HepG2 (cell line): ENCODE measurements around the gene TPCN2. TPM values are rescaled to one million over a fixed set of nuclear protein-coding genes. Genes with fewer than 3 reads are reported as not detected.

Experiments used
- HNRNPK ChIP-seq: fragments of 200-400 bp; formaldehyde crosslinking; IDR thresholded peaks from 2 replicates; pipeline ENCODE4 v1.6.1; 2018; ENCODE audit warnings: low read length, low read depth, moderate library complexity, mild to moderate bottlenecking; ENCODE audit not compliant: poor library complexity, severe bottlenecking
- KMT2B ChIP-seq: IDR thresholded peaks from 2 replicates; pipeline ENCODE4 v1.6.1; 2016; ENCODE audit warnings: missing genetic modification reagents, missing compliant biosample characterization
- NFAT5 ChIP-seq: sonication (generic); formaldehyde crosslinking; IDR thresholded peaks from 2 replicates; pipeline ENCODE4 v1.4.0; 2020; ENCODE audit warnings: missing genetic modification reagents
- NFIB ChIP-seq: sonication (generic); formaldehyde crosslinking; IDR thresholded peaks from 2 replicates; pipeline ENCODE4 v1.9.0; 2021; ENCODE audit warnings: missing genetic modification reagents, mild to moderate bottlenecking, borderline replicate concordance
- NR2F6 ChIP-seq, 2 experiments: IDR thresholded peaks; 2 replicates each; pipeline ENCODE4 v1.6.1; 2016; ENCODE audit warnings: antibody characterized with exemption in 1 of 2, mild to moderate bottlenecking in 1 of 2
- PBX3 ChIP-seq: sonication (generic); formaldehyde crosslinking; IDR thresholded peaks from 2 replicates; pipeline ENCODE4 v1.8.1; 2023; ENCODE audit warnings: missing genetic modification reagents, inconsistent platforms, borderline replicate concordance
- RBM39 ChIP-seq: fragments of 200-400 bp; formaldehyde crosslinking; IDR thresholded peaks from one replicate; pipeline ENCODE4 v1.6.1; 2018; ENCODE audit warnings: antibody characterized with exemption, mild to moderate bottlenecking, low read depth, low read length; ENCODE audit not compliant: poor library complexity, severe bottlenecking
- SALL1 ChIP-seq: sonication (generic); formaldehyde crosslinking; IDR thresholded peaks from 2 replicates; pipeline ENCODE4 v1.8.0; 2022; ENCODE audit warnings: mild to moderate bottlenecking, missing genetic modification reagents
- SMAD3 ChIP-seq: sonication (generic); formaldehyde crosslinking; IDR thresholded peaks from 2 replicates; pipeline ENCODE4 v1.4.0; 2020; ENCODE audit warnings: missing genetic modification reagents
- SNRNP70 ChIP-seq: fragments of 200-400 bp; formaldehyde crosslinking; IDR thresholded peaks from 2 replicates; pipeline ENCODE4 v1.6.1; 2017; ENCODE audit warnings: mild to moderate bottlenecking, low read depth, low read length, moderate library complexity
- TGIF2 ChIP-seq: IDR thresholded peaks from 2 replicates; pipeline ENCODE4 v1.6.1; 2016; ENCODE audit warnings: control low read depth, missing compliant biosample characterization
- ZBTB33 ChIP-seq: sonication (generic); formaldehyde crosslinking; IDR thresholded peaks from 2 replicates; pipeline ENCODE4 v1.4.0; 2020; ENCODE audit warnings: missing genetic modification reagents
- ZNF263 ChIP-seq: sonication (generic); formaldehyde crosslinking; IDR thresholded peaks from 2 replicates; pipeline ENCODE4 v1.4.0; 2020; ENCODE audit warnings: missing genetic modification reagents
- ZNF350 ChIP-seq: sonication (generic); formaldehyde crosslinking; IDR thresholded peaks from 2 replicates; pipeline ENCODE4 v1.4.0; 2020; ENCODE audit warnings: mild to moderate bottlenecking, low read depth, missing genetic modification reagents, borderline replicate concordance
- ZSCAN25 ChIP-seq: sonication (generic); formaldehyde crosslinking; IDR thresholded peaks from 2 replicates; pipeline ENCODE4 v1.8.0; 2022; ENCODE audit warnings: mild to moderate bottlenecking, missing genetic modification reagents
- ZSCAN30 ChIP-seq: sonication (generic); formaldehyde crosslinking; IDR thresholded peaks from 2 replicates; pipeline ENCODE4 v1.5.0; 2020; ENCODE audit warnings: mild to moderate bottlenecking, missing genetic modification reagents
- polyA plus RNA-seq, 8 experiments: library from polyadenylated mRNA; depleted of rRNA in 3 of 8; stranded (reverse) in 7 of 8; unstranded in 1 of 8; fragments of >200 nt; fragmentation: Illumina TruSeq in 4 of 8; extraction: Trizol in 4 of 8; gene quantifications; 2 replicates each; pipeline versions ENCODE4 v1.2.1 to v1.2.3, GENCODE V29; 2011 to 2016; ENCODE audit warnings: low read depth in 4 of 8, missing spikeins in 1 of 8, mixed read lengths in 1 of 8; ENCODE audit not compliant: insufficient read depth in 1 of 8
- total RNA-seq, 5 experiments: library from RNA; depleted of rRNA; stranded (reverse); fragments of >200 nt; fragmentation: Illumina TruSeq; extraction: Trizol; gene quantifications; 2 replicates each; pipeline ENCODE4 v1.2.3, GENCODE V29; 2016; ENCODE audit warnings: low read depth in 1 of 5
- TF ChIP-seq, protein P1 (sequence below): sonication (generic); formaldehyde crosslinking; IDR thresholded peaks from 2 replicates; pipeline ENCODE4 v1.5.0; 2020; ENCODE audit warnings: mild to moderate bottlenecking, missing genetic modification reagents

The TPCN2 gene
- total and polyA plus RNA-seq, 2 of the 13 experiments (the other 11 are each of a cell fraction or from before 2014, with no cell fraction given) = 5.6 to 5.9 TPM

GRCh38 chr11:69014084-69014851, 34.5 kb upstream of the TPCN2 start (continued):
- TF ChIP-seq NR2F6 (IDR thresholded peaks at IDR 0.05) (peak; percentile 50; the same call in 1 of the 2 replicates), NR2F6 (CRISPR knock-in tag; IDR thresholded peaks at IDR 0.05) (no peak; the same call in 1 of the 2 replicates), SMAD3 (CRISPR knock-in tag) (no peak), NFAT5 (no peak), NFIB (no peak), SALL1 (CRISPR knock-in tag) (peak; percentile 18; the same call in 1 of the 2 replicates), RBM39 (no peak), HNRNPK (peak; percentile 16), ZBTB33 (CRISPR knock-in tag) (no peak), ZNF350 (CRISPR knock-in tag) (no peak), TGIF2 (CRISPR knock-in tag) (no peak), ZNF263 (0 out of 2 replicates have a peak, but pooled peaks have one; percentile 48), PBX3 (CRISPR knock-in tag) (no peak), SNRNP70 (no peak), ZSCAN30 (CRISPR knock-in tag) (no peak), ZSCAN25 (CRISPR knock-in tag) (no peak), KMT2B (CRISPR knock-in tag) (no peak)
- TF ChIP-seq, protein P1, sequence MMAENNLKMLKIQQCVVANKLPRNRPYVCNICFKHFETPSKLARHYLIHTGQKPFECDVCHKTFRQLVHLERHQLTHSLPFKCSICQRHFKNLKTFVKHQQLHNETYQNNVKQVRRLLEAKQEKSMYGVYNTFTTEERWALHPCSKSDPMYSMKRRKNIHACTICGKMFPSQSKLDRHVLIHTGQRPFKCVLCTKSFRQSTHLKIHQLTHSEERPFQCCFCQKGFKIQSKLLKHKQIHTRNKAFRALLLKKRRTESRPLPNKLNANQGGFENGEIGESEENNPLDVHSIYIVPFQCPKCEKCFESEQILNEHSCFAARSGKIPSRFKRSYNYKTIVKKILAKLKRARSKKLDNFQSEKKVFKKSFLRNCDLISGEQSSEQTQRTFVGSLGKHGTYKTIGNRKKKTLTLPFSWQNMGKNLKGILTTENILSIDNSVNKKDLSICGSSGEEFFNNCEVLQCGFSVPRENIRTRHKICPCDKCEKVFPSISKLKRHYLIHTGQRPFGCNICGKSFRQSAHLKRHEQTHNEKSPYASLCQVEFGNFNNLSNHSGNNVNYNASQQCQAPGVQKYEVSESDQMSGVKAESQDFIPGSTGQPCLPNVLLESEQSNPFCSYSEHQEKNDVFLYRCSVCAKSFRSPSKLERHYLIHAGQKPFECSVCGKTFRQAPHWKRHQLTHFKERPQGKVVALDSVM (CRISPR knock-in tag) = peak; percentile 97
